HTERT RPE-1 (cell line): ENCODE results near the gene RASA3.

ENCODE experiments used
- in situ Hi-C: fragments of 300-500 bp; cut with MboI; formaldehyde crosslinking; loops from 4 replicates; pipeline ENCODE4 v1.14.3; 2020; ENCODE audit warnings: low sequenced_read_pairs

The RASA3 gene

DNA sequence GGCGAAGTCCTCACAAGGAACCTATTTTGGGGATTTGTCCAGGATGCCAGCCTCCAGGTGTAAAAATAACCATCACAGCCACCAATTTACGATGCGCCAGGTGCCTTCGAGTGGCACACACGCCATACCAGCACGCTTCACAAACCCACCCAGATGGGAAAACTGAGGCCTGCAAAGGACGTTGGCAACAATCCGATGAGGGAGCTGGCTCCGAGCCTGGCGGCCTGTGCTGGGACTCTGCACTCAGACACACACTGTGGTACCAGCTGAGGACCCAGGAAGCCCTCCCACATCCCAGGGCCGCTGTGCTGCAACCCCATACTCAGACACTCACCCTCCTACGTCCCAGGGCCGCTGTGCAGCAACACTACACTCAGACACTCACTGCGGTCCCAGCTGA lies 93.5 kb downstream of the RASA3 start:
- in situ Hi-C loops: no loop called here

DNA sequence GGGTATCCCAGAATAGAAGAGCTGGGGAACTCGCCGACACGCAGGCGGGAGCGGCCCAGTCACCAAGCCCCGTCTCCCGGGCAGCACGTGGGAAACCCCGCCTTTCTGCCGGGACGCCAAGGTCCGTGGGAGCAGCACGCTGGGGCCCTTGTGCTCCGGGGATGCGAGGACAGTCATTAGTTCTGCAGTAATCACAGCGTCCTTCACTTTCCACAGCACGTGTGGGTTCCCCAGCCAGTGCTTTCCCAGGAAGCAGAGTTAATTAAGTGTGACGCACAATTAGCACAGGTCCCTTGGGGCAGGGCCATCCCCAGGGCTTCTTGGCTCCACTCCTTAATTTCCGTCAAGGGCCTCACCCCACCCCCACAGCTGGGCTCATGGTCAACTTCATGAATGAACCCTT lies 94.2 kb downstream of the RASA3 start:
- in situ Hi-C loops: no loop called here

DNA sequence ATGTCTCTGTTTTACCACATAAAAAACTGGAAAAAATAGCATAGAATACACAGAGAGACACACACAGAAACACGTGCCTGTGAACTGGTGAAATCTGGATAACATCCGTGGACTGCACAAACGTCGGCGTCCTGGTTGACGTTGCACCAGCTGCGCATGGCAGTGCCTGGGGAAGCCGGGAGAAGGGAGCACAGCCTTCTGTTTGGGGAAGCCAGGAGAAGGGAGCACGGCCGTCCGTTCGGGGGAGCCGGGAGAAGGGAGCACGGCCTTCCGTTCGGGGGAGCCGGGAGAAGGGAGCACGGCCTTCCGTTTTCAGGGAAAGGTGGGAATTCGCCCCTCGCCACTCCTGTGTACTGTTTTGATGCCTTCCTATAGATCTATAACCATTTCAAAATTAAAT lies 94.7 kb downstream of the RASA3 start:
- in situ Hi-C loops: no loop called here

DNA sequence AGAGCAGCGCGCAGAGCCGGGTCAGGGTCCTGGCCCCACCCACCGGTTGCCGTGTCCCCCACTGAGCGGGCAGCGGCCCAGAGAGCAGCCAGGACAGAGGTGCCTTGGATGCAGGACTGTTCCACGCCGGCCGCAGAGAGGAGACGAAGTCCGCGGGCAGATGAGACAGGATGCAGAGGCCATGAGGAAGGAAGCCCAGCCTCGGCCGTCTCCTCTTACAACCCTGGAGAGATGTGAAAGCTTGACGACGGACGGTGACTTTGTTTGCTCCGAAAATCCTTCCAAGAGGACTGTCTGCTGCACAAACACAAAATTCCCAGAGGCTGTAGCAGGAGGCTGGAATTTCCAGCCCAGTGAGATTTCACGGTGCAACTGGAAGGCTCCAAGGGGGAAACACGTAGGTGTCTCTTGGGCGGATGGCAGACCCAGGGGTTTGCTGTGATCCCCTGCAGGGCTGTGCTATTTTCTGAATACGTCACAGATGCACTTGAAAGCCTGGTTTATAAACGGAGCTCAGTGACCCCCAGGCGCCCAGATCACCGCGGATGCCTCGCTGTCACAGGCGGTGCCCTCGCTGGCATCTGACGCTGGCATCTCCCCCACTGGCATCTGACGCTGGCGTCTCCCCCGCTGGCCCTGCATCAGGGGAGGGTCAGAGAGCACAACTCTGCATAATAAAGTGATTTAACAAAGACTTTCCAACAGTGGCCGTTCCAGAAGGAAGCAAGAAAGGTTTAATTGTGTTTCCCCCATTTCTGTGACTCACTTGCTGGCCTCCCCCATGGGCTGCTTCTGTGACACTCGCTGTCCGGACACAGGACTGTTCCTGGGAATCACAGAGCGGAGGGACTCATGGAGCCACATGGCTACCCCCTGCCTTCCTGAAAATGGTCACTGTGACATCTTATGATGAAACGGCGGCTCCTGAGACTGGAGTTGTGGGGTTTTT lies 96.6 kb downstream of the RASA3 start:
- in situ Hi-C loops: no loop called here

DNA sequence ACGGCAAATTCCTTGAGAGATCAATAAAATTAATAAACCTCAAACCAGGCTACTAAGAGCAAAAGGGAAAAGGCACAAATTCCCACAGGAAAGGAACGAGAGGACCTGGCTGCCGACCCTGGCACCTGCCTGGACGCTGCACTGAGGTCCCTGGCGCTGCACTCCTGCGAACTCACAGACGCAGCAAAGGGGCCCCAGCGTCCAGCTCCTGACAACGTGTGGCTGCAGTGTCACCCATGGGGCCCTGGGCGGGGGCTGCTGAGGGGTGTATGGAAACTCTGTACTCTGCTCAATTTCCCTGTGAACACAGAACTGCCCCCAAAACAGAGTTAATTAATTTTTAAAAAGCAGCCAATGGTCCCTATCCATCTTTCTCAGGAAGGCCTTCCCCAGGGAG lies 97.2 kb downstream of the RASA3 start:
- in situ Hi-C loops: no loop called here

DNA sequence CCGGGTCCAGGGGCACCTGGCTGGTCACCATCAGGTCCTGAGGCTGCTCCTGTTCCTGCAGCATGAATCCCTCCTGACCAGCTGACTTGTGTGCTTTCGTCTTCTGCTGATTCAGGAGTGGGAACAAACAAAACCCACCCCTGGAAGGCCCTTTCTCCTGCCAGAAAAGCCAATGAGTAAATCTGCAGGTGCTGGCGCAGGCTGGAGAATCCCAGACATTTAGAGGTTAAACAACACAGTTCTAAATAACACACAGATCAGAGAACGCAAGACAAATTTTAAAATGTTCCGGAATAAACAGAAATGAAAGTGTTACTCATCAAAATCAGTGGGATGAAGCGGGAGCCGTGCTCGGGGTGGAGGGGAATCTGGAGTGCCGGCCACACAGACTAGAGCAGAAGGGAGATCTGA lies 97.9 kb downstream of the RASA3 start:
- in situ Hi-C loops: no loop called here

DNA sequence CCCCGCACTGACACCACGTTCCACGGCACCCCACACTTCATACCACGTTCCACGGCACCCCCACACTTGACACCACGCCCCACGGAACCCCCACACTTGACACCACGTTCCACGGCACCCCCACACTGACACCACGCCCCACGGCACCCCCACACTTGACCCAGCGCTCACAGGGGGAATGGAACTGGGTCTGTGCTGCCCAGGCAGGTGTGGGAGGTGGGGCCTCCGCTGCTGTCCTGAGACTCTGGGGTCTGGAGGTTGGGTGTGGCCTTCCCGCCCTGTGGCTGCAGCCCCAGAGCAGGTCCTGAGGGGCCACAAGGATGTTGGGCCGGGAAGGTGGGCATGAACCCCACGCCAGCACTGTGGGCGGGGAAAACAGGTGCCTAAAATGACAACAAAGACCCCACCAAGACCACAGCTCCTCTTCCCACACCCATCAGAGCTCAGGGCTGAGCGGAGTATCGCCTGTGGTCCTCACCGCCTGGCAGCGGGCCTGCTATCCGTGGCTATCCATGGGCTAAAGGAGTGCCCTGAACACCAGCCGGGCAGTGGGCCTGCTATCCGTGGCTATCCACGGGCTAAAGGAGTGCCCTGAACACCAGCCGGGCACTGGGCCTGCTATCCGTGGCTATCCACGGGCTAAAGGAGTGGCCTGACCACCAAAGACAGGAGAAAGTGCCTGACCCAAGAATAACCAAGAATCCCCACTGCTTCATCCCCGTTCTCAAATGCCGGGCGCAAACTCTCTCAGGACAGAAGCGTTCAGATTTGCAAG lies 98.7 kb downstream of the RASA3 start:
- in situ Hi-C loops: no loop called here

DNA sequence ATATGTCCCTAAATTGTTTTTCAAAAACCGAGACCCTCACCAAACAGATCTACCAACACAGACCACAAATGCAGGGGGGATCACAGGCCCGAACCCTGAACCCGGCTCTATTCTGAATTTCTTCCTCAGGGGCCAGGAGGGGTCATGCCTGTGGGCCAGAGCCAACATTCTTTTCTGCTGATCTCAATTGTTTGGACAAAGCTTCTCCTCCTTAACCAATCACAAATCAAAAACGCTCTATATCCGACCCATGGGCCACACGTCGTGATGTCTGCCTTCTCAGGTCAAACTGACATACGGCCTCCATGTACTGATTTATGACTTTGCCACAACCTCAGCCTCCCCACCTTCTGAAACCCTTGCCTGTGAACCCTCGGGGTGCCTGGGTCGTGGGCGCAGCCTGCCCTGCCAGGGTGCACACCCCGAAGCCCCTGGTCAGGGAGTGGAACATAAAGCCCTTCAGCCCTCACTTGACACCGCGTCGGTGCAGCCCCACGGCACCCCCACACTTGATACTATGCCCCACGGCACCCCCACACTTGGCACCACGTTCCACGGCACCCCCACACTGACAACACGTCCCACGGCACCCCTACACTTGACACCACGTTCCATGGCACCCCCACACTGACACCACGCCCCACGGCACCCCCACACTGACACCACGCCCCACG lies 100.2 kb downstream of the RASA3 start:
- in situ Hi-C loops: no loop called here

DNA sequence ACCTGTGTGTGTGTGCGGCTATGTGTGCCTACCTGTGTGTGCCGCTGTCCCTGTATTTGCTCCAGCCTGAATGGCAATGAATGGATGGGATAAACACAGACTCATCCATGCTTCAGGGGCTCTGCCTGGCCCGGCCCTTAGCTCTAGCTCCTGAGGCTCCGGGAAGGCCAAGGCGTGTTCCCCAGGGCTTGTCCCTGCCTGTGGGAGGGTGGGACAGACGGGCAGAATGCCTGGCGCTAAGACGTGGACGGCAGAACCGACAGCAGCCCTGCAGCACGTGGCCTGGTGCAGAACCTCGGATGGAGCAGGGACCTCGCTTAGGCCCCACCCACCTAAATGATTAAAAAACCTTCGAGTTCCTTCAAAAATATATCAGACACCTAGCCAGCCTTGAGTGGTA lies 100.8 kb downstream of the RASA3 start:
- in situ Hi-C loops: no loop called here

DNA sequence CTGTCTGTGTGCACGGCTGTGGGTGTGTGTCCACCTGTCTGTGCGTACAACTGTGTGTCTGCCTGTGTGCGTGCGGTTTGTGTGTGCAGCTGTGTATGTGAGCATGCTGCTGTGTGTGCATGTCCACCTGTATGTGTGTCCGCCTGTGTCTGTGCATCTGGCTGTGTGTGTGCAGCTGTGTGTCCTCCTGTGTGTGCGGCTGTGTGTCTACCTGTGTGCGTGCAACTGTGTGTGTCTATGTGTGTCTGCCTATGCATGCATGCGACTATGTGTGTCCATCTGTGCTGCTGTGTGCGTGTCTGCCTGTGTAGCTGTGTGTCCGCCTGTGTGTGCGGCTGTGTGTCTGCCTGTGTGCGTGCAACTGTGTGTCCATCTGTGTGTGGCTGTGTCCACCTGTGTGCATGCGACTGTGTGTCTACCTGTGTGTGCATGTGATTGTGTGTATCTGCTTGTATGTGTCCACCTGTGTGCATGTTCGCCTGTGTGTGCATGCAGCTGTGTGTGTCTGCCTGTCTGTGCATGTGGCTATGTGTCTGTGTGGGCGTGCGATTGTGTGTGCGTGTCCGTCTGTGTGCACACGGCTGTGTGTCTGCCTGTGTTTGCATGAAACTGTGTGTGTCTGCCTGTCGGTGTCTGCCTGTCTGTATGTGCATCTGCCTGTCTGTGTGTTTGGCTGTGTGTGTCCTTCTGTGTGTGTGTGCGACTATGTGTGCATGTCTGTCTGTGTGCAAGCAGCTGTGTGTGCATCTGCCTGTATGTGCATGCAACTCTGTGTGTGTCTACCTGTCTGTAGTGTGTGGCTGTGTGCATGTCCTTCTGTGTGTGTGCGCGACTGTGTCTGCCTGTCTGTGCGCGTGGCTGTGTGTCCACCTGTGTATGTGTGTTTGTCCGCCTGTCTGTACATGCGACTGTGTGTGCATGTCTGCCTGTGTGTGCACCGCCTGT lies 101.5 kb downstream of the RASA3 start:
- in situ Hi-C loops: no loop called here

DNA sequence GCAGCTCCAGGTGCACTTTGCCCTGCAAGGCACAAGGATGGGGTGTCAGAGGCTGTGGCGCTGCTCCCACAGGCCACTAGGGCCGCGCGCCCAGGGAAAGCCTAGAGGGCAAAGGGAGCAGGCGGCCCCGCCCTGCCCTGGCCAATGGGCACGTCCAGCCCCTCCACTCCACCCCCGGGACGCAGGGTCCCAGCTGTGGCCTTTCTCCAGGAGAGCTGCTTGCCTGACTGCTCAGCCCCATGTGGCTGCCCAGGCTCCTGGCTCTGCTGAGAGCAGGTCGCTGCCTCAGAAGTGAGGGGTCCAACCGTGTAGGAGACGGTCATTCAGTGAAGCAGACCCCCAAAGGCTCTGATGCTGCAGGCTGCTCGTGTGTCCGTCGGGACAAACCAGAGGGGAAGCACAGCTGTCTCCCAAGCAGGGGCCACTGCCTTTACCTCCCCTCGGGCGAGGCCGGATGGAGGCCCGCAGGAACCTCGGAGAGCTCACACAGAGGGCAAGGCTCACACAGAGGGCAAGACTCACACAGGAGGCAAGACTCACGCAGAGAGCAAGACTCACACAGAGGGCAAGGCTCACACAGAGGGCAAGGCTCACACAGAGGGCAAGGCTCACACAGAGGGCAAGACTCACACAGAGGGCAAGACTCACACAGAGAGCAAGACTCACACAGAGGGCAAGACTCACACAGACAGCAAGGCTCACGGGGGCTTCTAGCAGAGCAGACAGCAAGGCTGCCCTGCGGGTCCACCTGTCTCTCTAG lies 102.4 kb downstream of the RASA3 start:
- in situ Hi-C loops: no loop called here

DNA sequence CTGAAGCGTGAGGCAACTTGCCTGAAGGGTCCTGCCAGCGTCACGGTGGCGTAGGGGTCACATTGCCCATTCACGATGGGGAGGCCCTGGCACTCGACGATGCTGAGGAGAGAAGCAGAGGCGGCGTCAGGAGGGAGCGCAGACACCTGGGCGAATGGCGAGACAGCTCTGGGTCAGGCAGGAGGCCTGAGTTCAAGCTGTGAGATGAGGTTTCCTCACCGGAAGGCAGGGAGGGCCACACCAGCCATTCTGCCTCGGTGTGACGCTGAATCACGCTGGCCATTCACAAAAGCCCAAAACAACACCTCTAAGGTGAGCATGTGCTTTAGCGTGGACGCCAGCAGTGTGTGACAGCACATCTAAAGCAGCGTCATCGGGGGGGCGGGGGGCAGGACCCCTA lies 104.6 kb downstream of the RASA3 start:
- in situ Hi-C loops: no loop called here

DNA sequence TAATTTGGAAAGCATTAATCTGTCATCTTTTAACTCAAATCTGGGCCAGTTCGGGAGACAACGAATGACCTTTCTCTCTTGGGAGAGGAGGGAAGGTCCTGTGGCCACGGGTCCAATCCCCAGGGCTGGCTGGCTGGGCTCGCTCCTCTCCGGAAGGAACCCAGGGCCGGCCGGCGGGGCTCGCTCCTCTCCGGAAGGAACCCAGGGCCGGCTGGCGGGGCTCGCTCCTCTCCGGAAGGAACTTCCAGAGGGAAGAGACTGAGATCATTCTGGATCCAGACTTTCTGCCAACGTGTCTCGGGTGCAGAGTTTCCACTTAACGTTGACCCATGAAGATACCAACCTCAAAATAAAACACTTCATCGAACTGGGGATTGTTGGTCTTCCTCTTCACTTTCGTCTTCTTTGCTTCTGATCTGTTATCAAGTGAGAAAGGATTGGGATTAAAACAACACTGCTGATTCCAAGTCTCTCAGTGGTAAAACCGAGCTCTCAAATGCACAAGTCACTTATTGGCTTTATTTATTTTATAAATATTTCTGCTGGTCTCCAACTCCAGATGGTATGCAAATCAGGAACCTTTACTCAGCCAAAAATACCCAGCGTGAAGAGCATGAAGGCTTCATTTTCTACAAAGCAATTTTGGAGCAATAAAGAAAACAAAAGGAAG lies 105.2 kb downstream of the RASA3 start:
- in situ Hi-C loops: no loop called here

DNA sequence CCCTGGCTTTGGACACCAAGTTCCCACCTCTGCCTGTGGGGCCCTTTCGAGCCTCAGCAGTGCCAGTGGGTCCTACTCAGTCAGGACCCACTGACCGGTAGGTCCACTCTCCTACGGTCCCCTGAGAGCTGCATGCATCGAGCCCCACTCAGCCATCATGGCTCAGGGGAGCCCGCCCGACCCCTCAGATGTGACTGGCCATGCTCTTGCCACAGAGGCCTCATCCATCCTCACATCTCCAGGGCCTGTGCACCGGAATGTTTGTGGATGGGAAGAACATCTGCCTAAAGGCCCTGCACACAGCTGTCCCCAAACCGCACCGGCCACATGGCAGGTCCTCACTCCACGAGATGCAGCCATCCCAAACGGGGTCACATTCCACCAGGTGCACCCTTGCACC lies 105.9 kb downstream of the RASA3 start:
- in situ Hi-C loops: no loop called here

DNA sequence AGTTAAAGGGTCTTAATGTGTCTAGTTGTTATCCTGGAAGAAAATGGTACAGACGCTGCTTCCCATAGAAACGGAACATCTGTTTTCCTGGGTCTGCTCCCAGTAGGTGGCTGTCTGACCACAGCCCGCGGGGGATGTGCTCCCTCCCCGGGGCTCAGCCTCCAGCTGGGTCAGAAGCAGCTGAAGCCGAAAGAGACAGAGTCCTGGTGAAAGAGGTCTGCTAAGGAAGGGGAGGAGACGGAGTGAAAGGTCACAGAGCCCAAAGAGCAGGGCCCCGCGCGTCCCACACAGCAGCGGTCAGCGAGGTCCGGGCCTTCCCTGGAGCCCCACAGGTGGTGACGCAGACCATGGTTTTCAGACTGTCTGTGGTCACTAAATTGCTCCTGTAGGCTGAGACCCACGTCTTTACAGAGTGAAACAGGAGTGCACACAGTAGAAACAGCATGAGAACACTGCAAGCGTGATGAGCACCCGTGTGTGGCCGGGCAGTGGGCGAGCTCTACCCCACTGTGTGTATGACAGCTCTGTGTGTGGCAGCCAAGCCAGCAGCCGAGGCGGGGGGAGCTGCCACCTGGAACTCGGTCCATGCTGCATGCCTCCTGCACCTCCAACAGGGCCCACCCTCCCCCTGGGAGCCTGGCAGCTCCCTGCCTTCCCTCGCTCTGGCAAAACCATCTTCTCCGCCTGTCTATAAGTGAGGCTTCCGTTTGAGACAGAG lies 106.5 kb downstream of the RASA3 start:
- in situ Hi-C loops: no loop called here

DNA sequence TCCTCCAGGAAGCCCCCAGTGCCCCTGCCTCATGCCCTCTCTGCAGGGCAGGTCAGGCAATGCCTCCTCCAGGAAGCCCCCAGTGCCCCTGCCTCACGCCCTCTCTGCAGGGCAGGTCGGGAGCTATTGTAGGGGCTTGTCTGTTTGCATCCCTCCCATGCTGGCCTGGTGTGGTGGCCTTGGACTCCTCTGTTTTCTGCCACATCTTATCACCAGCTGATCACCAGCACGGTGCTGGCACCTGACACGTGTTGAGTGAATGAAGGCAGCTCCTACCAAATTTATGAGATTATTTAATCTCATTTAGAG lies 107.1 kb downstream of the RASA3 start:
- in situ Hi-C loops: no loop called here

DNA sequence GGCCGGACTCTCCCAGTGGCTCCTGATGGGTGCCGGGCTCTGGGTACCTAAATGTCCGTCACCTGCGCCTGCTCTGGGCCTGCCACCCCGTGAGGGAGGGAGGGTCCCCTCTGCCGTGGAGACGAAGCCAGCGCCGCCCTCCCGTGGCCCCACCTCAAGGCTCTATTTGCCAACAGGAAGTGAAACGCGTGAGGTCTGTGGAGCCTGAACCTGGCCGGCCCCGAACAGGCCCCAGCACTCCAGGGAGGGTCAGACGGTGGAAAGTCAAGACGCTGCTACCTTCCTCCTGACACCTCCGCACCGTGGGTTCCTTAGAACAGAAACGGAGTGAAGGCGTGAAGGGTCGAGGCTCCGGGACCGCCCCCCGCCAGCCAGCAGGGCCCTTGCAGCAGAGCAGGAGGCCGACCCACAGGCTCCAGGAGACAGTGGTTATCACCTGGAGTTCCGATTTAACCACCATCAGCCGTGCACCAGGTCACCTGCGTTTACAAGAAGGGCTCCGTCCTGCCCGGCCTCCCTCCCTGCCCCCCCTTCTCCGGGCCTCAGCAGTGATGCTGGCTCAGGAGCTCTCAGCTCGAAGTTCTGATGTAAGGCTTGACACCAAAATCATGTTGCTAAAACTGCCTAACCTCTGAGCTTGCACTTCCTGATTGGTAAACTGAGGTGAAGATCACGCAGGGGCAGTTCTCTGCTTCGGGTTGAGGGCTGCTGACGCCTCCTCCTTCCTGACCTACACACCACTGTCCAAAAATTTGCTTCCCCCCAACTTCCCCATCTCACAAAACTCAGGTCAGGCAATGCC lies 107.6 kb downstream of the RASA3 start:
- in situ Hi-C loops: no loop called here
